ENCODE measurements around the gene PNPLA2.

Gene PNPLA2

GRCh38 chr11:828506-829175 lies 9.9 kb downstream of the PNPLA2 start:
- FAIRE-seq (no peak), DNase-seq (ENCODE audit: insufficient read length, low spot score) (no peak)

GRCh38 chr11:829176-829846 lies 10.6 kb downstream of the PNPLA2 start:
- TF ChIP-seq CTCF (IDR thresholded peaks at IDR 0.05; ENCODE audit: insufficient read depth, missing control alignments) = no peak
- DNase-seq (ENCODE audit: insufficient read length, low spot score) (no peak), FAIRE-seq (no peak)

More at GRCh38 chr11:828506-829175, 9.9 kb downstream of the PNPLA2 start:
- no peak for TF ChIP-seq CTCF (IDR thresholded peaks at IDR 0.05; ENCODE audit: insufficient read depth, missing control alignments)

- FAIRE-seq = no peak
- no peak for TF ChIP-seq CTCF (IDR thresholded peaks at IDR 0.05; ENCODE audit: insufficient read depth, missing control alignments)
- no peak for DNase-seq (ENCODE audit: insufficient read length, low spot score)
Observed at GRCh38 chr11:829847-830294, 11.2 kb downstream of the PNPLA2 start.

GRCh38 chr11:830295-831117 lies 11.8 kb downstream of the PNPLA2 start:
- DNase-seq (ENCODE audit: insufficient read length, low spot score) (peak; percentile 64), FAIRE-seq (no peak)
- no peak for TF ChIP-seq CTCF (IDR thresholded peaks at IDR 0.05; ENCODE audit: insufficient read depth, missing control alignments)

GRCh38 chr11:831118-831864 lies 12.6 kb downstream of the PNPLA2 start:
- DNase-seq (ENCODE audit: insufficient read length, low spot score) (no peak), FAIRE-seq (no peak)
- TF ChIP-seq CTCF (IDR thresholded peaks at IDR 0.05; ENCODE audit: insufficient read depth, missing control alignments) = no peak

GRCh38 chr11:831961-832528 lies 13.3 kb downstream of the PNPLA2 start:
- no peak for TF ChIP-seq CTCF (IDR thresholded peaks at IDR 0.05; ENCODE audit: insufficient read depth, missing control alignments)
- no peak for FAIRE-seq
- DNase-seq (ENCODE audit: insufficient read length, low spot score) = no peak
